ENCODE measurements around the gene FBXO38.

FBXO38 gene, protein sequence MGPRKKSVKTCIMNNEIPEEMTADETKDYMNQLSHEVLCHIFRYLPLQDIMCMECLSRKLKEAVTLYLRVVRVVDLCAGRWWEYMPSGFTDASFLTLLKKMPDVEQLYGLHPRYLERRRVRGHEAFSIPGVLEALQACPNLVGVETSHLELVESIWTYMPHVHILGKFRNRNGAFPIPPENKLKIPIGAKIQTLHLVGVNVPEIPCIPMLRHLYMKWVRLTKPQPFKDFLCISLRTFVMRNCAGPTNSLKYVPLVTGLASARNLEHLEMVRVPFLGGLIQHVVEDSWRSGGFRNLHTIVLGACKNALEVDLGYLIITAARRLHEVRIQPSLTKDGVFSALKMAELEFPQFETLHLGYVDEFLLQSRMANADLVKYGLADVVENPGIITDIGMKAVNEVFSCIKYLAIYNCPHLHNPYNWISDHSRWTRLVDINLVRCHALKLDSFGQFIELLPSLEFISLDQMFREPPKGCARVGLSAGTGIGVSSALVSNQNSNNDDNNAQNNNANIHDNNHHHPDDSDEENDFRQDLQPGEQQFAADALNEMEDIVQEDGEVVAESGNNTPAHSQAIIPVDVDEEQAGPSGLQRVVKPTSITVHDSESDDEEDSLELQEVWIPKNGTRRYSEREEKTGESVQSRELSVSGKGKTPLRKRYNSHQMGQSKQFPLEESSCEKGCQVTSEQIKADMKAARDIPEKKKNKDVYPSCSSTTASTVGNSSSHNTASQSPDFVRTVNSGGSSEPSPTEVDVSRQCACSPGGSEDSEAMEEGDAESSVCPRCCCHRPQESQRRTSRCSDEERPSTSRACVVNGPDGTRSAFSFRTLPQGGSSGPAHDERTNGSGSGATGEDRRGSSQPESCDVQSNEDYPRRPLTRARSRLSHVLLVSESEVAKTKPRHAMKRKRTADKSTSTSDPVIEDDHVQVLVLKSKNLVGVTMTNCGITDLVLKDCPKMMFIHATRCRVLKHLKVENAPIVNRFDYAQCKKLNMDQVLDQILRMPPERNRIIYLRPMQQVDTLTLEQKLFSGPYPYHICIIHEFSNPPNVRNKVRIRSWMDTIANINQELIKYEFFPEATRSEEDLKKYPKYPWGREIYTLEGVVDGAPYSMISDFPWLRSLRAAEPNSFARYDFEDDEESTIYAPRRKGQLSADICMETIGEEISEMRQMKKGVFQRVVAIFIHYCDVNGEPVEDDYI

GRCh38 chr5:148383564-148384379, at the start of gene FBXO38:
Gene FBXO38 (plus strand): TSS chr5:148383958. CDS start chr5:148394777, 10,819 bp downstream.
- peak; percentile 95 for DNase-seq

DNA sequence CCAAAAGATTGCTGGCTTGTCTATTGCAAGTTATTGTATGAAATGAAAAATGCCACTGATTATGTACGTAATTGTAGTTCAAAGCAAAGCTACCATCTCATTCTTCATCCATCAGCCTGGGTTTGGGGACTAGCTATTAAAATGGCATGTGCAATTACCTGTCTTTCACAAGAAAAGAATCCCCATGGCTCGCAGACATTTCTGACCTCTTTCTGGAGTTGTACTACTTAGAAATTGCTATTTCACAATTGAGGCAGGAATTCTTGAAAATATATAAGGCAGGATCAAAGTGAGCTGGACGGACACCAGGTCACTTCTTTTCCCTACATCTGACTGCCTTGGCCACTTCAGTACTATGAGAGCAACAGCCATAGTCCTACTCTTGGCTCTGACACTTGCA, 48.5 kb upstream of the FBXO38 start, which contains the start of gene SPINK9:
SPINK9 (plus strand) TSS at position 301 of the 400 bp plus-strand sequence; CDS start at position 356, 55 bp downstream.
- DNase-seq, result no peak

DNA sequence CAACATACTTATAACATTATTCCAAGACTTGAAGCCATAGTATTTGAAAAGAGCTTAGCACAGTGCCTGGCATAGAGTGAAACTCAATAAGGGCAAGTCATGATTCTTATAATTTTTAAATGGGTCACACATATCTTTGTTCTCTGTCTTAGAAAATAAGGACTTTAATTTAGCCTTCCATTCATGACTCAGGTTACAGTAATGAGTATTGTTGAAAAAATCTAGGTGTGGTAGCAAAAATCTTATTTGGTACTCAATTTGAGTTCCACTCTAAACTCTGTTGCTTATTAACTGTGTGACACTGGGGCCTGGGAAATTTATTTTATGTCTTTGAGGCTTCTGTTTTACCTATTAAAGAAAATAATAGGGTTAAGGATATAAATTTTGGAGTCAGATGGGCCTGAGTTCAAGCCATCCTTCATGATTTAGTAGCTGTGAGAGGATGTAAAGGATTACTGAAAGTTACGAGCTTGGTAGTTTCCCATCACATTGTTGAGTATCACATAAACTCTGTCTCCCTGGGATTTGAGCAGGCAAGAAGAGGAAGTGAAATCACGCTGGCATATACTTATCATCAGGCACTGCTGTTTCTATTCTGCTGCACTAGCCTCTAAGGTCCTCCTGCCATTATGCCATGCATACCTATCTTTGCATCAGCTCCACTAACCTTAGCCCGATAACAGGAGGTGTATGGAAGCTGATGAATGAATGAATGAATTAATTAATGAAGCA, 46.9 kb upstream of the FBXO38 start:
- DNase-seq, result peak; percentile 90

DNA sequence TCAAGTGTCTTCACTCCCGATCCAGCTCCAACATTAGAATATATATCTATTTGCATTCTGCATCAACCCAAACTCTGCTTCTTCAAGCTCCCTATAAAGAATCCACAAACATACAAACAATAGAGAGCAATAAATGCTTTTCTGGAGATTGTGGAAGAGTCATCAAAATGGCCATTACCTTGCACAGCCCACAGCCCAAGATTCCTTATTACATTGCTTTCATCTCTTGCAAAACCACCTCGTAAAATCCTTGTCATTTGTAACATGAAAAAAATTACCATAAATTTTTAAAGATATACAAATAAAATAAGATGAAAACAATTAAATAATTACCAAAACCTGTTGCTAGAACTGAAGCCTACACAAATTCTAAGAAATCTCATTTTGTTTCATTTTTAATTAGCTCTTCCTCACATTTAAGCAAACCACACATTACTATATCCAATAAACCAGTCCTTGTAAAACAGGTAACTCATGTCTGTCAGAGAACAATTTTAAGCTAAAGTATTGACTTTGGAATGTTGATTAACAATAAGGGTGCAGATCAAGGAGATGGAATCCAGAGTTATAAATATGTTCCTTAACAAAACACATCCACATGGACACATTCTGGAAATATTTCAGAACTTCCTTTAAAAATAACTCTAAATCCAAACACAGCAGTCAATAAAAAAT, 41.2 kb upstream of the FBXO38 start:
- DNase-seq, result no peak

DNA sequence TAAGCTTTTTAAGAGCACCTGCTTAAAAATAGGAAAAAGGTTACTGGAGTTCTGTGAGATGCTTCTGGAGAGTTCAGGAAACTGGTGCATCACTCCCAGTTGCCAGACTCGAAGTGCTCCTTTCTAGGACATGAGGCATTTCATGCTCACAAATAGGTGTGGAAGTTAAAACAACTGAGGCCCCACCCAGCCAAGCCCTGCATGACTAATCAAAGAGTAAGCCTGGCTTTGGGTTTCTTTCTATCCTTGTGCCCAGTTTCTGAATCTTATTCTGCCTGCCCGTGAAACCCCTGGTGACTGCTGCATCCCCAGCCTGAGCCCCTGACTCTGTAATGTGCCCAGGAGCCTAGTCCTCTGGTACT, 40.7 kb upstream of the FBXO38 start:
- DNase-seq, result peak; percentile 43

DNA sequence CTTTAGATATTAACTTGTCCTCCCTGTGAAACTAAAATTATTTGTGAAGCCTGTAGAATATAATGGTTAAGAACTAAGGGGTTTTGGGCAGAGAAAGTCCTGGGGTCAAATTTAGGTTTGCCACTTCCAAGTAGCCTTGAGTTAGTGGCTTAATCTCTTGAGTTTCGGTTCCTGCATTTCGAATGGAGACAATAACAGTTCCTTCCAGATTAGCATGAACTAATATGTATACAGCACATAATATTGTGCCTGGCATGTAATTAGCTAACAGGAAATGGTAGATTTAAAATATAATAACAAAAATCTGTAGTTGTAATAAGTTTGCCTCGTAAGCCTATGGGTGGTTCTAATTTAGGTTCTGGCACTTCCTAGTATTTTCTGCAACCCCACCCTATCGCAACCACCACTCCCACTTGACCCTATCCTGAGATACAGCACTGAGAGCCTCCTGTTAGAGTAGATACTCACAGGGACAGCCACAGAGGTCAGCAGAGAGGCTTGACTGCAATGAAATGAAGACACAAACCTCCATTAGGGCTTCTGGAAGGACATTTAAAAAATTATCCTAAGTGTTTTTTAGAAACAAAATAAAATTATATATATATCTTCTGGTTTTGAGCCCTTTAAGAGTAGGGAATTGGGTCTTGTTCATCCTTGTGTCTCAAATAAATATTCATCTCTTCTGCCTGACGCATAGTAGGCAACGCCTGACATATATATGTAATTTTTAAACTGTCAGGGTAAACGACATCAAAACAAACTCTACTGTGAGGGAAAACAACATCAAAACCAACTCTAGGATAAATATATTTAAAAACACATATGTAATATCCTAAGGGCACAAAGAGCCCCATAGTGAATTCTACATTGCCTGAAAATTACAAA, 39.9 kb upstream of the FBXO38 start:
- DNase-seq, result peak; percentile 90

- DNase-seq, result no peak
Measured at GRCh38 chr5:148347706-148348105, 36.1 kb upstream of the FBXO38 start.

DNA sequence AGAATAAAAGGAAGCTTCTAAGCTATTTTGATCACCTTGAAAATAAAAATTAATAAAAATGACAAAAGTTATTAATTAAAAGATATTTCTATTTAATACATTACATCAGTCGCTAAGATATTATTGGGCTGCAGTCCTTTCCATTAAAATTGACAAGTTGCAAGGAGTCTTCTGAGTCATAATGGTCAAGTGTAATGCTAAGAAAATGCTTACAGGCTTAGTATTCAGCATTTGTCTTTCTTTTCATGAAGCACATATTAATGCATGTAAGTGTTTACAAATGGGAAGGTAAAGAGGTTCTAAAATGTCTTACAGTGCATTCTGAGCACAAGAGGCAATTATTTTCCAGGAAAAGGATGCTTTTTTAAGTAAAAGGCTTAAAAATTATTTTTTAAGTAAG, 31.1 kb upstream of the FBXO38 start:
- DNase-seq, result no peak

DNA sequence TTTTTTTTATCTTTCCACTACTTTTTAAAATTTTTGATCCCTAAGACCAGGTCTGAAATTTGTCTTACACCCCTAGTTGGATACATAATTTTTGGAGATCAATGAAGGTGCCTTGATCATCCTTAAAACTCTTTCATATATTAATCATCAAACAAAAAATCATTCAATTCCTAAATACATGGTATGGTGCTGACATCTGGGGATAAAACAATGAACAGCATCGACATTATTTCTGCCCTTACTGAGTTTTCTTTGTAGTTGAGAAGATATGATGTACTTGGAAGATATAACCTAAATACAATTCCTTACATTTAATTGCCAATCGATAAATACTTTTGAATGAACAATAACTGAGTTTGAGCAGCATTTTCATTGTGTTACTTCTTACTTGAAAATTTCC, 30.1 kb upstream of the FBXO38 start:
- DNase-seq, result no peak

DNA sequence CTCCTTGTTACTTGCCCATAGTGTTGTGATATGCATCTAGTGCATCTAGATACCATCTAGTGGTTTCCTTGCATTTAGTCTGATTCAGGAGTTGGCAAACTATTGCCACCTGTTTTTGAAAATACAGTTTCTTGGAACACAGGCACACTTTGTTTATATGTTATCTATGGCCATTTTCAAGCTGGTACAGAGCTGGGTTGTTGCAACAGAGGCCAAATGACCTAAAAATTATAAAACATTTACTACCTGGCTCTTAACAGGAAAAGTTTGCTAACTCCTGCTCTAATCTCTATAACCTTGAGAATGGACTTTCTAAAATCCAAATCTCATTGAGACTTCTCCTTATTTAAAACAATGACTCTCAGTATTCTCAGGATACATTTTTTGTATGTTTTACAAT, 19.4 kb upstream of the FBXO38 start:
- DNase-seq, result no peak

DNA sequence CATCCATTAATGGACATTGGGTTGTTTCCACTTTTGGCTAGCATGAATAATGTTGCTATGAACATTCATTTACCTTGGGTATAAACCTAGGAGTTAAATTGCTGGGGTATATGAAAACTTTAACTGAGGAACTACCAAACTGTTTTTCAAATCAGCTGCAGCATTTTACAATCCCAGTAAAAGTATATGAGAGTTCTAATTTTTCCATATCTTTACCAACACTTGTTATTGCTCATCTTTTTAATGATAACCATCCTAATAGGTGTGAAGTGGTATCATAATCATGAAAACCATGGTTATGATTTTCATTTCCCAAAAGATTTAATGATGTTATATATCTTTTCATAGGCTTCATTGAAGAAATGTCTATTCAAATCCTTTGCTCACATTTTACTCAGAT, 15.5 kb upstream of the FBXO38 start:
- DNase-seq, result no peak

DNA sequence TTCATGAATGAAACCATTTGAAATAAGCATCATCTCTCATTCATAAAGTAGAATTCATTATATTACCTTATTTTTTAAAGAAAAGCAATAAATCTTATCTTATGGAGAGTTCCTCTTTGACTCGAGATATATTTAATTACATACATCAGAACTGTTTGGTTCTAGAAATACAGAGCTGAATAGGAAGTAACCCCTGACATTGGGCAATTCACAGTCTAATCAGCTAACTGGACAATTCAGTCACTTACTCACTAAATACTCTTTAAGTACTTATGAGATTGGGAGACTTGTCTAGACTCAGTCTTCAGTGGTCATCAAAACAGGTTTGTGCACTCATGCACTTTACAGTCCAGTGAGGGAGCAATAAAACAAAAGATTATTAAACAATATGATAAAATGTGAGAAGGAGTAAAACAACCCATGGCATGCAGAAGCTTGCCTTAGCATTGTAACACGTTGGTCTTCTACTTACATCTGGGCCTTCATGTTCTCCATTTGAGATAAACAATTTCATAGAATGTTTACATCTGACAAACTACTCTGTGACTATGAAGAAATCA, 11.5 kb upstream of the FBXO38 start:
- peak; percentile 77 for DNase-seq

GRCh38 chr5:148372893-148373292, 10.9 kb upstream of the FBXO38 start:
- DNase-seq, result no peak

- DNase-seq, result peak; percentile 92
Measured at GRCh38 chr5:148374690-148375360, 8.9 kb upstream of the FBXO38 start.

DNA sequence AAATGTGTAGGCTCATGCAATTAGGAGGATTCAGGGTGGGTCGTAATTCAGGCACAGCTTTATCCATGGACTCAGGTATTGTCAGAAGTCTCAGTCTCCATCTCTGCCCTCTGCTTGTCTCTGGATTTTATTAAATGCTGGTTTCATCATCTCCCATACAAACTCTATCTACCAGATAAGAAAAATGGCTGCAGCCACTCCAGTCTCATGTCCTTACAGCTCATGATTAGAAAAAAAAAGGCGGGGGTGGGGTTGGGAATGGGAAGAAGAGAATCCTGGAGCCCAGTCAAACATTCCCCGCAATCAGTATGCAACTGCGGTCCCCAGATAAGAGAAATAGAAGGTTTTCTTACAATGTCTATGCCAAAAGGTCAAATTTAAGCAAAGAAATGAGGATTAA, 7.6 kb upstream of the FBXO38 start:
- no peak for DNase-seq

GRCh38 chr5:148378670-148379069, 5.1 kb upstream of the FBXO38 start:
- peak; percentile 80 for DNase-seq

- DNase-seq, result no peak
Measured at GRCh38 chr5:148379340-148379739, 4.4 kb upstream of the FBXO38 start.

GRCh38 chr5:148381906-148382305, 1.9 kb upstream of the FBXO38 start:
- DNase-seq, result no peak

DNA sequence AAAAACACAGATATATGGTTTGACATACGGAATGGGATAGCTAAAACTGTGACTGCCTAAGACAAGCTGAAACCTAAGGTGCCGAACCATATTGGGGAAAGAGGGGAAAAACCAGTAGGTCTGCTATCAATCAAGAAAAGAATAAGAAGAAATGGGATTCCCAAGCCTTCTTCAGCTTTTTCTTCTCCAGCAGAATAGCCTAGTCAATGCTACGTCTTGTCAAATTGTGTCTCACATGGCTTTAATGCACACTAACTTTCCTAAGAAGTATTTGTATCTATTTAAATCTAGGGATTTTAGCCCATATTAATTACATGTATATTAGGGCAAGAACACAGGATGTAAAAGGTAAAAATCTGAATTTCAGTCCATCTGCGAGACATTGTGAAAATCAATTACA, 797 bp upstream of the FBXO38 start:
- DNase-seq, result no peak
